GM12878 (cell line): ENCODE measurements around the gene RPL10A. TPM values are rescaled to one million over a fixed set of nuclear protein-coding genes. Genes with fewer than 3 reads are reported as not detected.

Experiments
- ATF7 ChIP-seq: fragments of 450-650 bp; IDR thresholded peaks from 2 replicates; pipeline ENCODE4 v1.6.1; 2016; ENCODE audit warnings: low read depth, mild to moderate bottlenecking
- BMI1 ChIP-seq: fragments of 450-650 bp; IDR thresholded peaks from 2 replicates; pipeline ENCODE4 v1.6.1; 2016; ENCODE audit warnings: mild to moderate bottlenecking, moderate library complexity, borderline replicate concordance
- CBFB ChIP-seq: IDR thresholded peaks from 2 replicates; pipeline ENCODE4 v1.6.1; 2016; ENCODE audit warnings: antibody characterized with exemption, low read depth
- CHD4 ChIP-seq: fragments of 200-600 bp; sonication (generic); IDR thresholded peaks from 2 replicates; pipeline ENCODE4 v1.6.1; 2016; ENCODE audit warnings: mild to moderate bottlenecking
- EZH2 ChIP-seq: IDR thresholded peaks from 2 replicates; pipeline ENCODE4 v1.6.1; 2012; ENCODE audit warnings: low read depth, mild to moderate bottlenecking, control low read depth, inconsistent platforms, low read length, borderline replicate concordance; ENCODE audit not compliant: control insufficient read depth
- HDAC2 ChIP-seq: fragments of 200-600 bp; sonication (generic); IDR thresholded peaks from 2 replicates; pipeline ENCODE4 v1.6.1; 2017
- HDGF ChIP-seq: fragments of 450-650 bp; IDR thresholded peaks from 2 replicates; pipeline ENCODE4 v1.6.1; 2016; ENCODE audit warnings: antibody characterized with exemption
- KAT2A ChIP-seq: conservative IDR thresholded peaks from 2 replicates; pipeline ENCODE4 v1.6.1; 2011; ENCODE audit warnings: low read depth, low read length; ENCODE audit not compliant: control insufficient read depth
- NBN ChIP-seq: fragments of 450-650 bp; IDR thresholded peaks from 2 replicates; pipeline ENCODE4 v1.6.1; 2016
- NRF1 ChIP-seq: conservative IDR thresholded peaks from 2 replicates; pipeline ENCODE4 v1.6.1; 2011; ENCODE audit warnings: mild to moderate bottlenecking, low read depth, low read length, improper control_type of control experiment
- PML ChIP-seq: IDR thresholded peaks from 2 replicates; pipeline ENCODE4 v1.6.1; 2012; ENCODE audit warnings: low read length, inconsistent platforms
- SPI1 ChIP-seq: IDR thresholded peaks from 2 replicates; pipeline ENCODE4 v1.6.1; 2011; ENCODE audit warnings: low read depth, mild to moderate bottlenecking, low read length, moderate library complexity, borderline replicate concordance; ENCODE audit not compliant: insufficient read depth
- SREBF2 ChIP-seq: IDR thresholded peaks from 2 replicates; pipeline ENCODE4 v1.6.1; 2012; ENCODE audit warnings: mild to moderate bottlenecking, low read length
- TCF3 ChIP-seq: IDR thresholded peaks from 2 replicates; pipeline ENCODE4 v1.6.1; 2012; ENCODE audit warnings: low read depth, mild to moderate bottlenecking, low read length, borderline replicate concordance; ENCODE audit not compliant: insufficient read depth
- TCF7 ChIP-seq: IDR thresholded peaks from 2 replicates; pipeline ENCODE4 v1.6.1; 2014; ENCODE audit warnings: antibody characterized with exemption, borderline replicate concordance
- ZNF217 ChIP-seq: fragments of 450-650 bp; IDR thresholded peaks from 2 replicates; pipeline ENCODE4 v1.6.1; 2017; ENCODE audit warnings: antibody characterized with exemption, mild to moderate bottlenecking
- polyA plus RNA-seq, 11 experiments: library from polyadenylated mRNA; depleted of rRNA in 4 of 11; unstranded in 6 of 11; stranded (reverse) in 5 of 11; fragments of >200 nt; fragmentation: Nextera tagmentation in 4 of 11; fragmentation: Illumina TruSeq in 1 of 11; extraction: Ambion mirVana in 4 of 11; extraction: Trizol in 1 of 11; gene quantifications; 1 replicate in 1 of 11; 2 replicates in 10 of 11; pipeline versions ENCODE4 v1.2.1 to v1.2.3, GENCODE V29; 2011 to 2016; ENCODE audit warnings: inconsistent platforms in 2 of 11, missing spikeins in 2 of 11, low read depth in 1 of 11
- total RNA-seq, 4 experiments: library from RNA; depleted of rRNA in 3 of 4; stranded (reverse); fragments of >200 nt in 3 of 4; fragmentation: Illumina TruSeq in 1 of 4; extraction: Trizol in 1 of 4; gene quantifications; 2 replicates each; pipeline versions ENCODE4 v1.2.1 to v1.2.3, GENCODE V29; 2013 to 2021
- TF ChIP-seq, protein P1 (sequence below): IDR thresholded peaks from 2 replicates; pipeline ENCODE4 v1.6.1; 2012; ENCODE audit warnings: improper control_type of control experiment, low read depth, low read length; ENCODE audit not compliant: insufficient replicate concordance
- TF ChIP-seq, protein P2 (sequence below): IDR thresholded peaks from 2 replicates; pipeline ENCODE4 v1.6.1; 2012; ENCODE audit warnings: low read depth, low read length, improper control_type of control experiment
- TF ChIP-seq, protein P3 (sequence below): IDR thresholded peaks from 2 replicates; pipeline ENCODE4 v1.6.1; 2012; ENCODE audit warnings: low read length, inconsistent platforms
- TF ChIP-seq, protein P4 (sequence below): IDR thresholded peaks from 2 replicates; pipeline ENCODE4 v1.6.1; 2012; ENCODE audit warnings: low read depth, low read length, improper control_type of control experiment

RPL10A gene
- total and polyA plus RNA-seq, 10 of the 15 experiments (the other 5 are each of a cell fraction or from before 2014, with no cell fraction given), result 833 to 4,029 (median 2,795) TPM

DNA sequence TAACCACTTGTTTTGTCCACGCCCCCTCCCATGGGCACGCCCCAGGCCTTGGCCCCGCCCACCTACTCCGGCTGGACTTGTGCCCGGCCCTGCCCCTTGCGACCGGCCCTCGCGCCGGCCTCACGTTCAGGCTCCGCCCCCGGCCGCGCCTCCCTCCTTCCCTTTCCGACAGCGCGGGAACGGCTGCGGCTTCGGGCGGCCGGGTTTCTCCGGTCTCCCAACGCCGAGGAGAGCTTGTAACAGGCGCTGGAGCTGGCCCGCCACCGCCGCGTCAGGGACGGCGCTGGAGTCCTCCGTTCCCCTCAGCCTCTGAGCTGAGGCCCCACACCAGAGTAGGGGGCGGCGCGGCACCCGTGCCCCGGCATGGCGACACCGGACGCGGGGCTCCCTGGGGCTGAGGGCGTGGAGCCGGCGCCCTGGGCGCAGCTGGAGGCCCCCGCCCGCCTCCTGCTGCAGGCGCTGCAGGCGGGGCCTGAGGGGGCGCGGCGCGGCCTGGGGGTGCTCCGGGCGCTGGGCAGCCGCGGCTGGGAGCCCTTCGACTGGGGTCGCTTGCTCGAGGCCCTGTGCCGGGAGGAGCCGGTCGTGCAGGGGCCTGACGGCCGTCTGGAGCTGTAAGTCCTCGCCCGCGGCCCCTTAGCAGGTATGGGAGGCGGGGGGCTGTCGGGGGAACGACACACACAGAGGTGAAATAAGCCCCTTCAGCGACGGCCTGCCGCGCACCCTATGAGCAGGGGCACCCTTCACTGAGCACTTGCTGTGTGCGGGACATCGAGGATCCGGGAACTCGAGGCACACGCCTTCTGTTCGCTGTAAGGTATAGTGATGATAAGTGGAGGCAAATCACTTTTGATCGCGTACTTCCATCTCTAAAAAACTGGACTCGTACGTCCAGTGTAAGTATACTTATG is 15.8 kb upstream of the RPL10A start, which contains the start of gene FANCE (continued):
- TF ChIP-seq NRF1 (no peak), NBN (no peak), CBFB (no peak), HDGF (peak; percentile 54; the same call in 1 of the 2 replicates), ATF7 (no peak), TCF7 (no peak), TCF3 (0 out of 2 replicates have a peak, but pooled peaks have one; percentile 26), HDAC2 (no peak), EZH2 (no peak), ZNF217 (0 out of 2 replicates have a peak, but pooled peaks have one; percentile 47), BMI1 (no peak), SPI1 (no peak), SREBF2 (no peak), KAT2A (no peak), CHD4 (no peak), PML (no peak)
- TF ChIP-seq, protein P1, sequence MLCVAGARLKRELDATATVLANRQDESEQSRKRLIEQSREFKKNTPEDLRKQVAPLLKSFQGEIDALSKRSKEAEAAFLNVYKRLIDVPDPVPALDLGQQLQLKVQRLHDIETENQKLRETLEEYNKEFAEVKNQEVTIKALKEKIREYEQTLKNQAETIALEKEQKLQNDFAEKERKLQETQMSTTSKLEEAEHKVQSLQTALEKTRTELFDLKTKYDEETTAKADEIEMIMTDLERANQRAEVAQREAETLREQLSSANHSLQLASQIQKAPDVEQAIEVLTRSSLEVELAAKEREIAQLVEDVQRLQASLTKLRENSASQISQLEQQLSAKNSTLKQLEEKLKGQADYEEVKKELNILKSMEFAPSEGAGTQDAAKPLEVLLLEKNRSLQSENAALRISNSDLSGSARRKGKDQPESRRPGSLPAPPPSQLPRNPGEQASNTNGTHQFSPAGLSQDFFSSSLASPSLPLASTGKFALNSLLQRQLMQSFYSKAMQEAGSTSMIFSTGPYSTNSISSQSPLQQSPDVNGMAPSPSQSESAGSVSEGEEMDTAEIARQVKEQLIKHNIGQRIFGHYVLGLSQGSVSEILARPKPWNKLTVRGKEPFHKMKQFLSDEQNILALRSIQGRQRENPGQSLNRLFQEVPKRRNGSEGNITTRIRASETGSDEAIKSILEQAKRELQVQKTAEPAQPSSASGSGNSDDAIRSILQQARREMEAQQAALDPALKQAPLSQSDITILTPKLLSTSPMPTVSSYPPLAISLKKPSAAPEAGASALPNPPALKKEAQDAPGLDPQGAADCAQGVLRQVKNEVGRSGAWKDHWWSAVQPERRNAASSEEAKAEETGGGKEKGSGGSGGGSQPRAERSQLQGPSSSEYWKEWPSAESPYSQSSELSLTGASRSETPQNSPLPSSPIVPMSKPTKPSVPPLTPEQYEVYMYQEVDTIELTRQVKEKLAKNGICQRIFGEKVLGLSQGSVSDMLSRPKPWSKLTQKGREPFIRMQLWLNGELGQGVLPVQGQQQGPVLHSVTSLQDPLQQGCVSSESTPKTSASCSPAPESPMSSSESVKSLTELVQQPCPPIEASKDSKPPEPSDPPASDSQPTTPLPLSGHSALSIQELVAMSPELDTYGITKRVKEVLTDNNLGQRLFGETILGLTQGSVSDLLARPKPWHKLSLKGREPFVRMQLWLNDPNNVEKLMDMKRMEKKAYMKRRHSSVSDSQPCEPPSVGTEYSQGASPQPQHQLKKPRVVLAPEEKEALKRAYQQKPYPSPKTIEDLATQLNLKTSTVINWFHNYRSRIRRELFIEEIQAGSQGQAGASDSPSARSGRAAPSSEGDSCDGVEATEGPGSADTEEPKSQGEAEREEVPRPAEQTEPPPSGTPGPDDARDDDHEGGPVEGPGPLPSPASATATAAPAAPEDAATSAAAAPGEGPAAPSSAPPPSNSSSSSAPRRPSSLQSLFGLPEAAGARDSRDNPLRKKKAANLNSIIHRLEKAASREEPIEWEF, result no peak
- TF ChIP-seq, protein P2, sequence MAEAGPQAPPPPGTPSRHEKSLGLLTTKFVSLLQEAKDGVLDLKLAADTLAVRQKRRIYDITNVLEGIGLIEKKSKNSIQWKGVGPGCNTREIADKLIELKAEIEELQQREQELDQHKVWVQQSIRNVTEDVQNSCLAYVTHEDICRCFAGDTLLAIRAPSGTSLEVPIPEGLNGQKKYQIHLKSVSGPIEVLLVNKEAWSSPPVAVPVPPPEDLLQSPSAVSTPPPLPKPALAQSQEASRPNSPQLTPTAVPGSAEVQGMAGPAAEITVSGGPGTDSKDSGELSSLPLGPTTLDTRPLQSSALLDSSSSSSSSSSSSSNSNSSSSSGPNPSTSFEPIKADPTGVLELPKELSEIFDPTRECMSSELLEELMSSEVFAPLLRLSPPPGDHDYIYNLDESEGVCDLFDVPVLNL, result peak; percentile 64; the same call in 1 of the 2 replicates
- TF ChIP-seq, protein P3, sequence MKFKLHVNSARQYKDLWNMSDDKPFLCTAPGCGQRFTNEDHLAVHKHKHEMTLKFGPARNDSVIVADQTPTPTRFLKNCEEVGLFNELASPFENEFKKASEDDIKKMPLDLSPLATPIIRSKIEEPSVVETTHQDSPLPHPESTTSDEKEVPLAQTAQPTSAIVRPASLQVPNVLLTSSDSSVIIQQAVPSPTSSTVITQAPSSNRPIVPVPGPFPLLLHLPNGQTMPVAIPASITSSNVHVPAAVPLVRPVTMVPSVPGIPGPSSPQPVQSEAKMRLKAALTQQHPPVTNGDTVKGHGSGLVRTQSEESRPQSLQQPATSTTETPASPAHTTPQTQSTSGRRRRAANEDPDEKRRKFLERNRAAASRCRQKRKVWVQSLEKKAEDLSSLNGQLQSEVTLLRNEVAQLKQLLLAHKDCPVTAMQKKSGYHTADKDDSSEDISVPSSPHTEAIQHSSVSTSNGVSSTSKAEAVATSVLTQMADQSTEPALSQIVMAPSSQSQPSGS, result no peak
- TF ChIP-seq, protein P4, sequence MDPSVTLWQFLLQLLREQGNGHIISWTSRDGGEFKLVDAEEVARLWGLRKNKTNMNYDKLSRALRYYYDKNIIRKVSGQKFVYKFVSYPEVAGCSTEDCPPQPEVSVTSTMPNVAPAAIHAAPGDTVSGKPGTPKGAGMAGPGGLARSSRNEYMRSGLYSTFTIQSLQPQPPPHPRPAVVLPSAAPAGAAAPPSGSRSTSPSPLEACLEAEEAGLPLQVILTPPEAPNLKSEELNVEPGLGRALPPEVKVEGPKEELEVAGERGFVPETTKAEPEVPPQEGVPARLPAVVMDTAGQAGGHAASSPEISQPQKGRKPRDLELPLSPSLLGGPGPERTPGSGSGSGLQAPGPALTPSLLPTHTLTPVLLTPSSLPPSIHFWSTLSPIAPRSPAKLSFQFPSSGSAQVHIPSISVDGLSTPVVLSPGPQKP, result no peak
